H1 (cell line): ENCODE results near the gene ZNF581. TPM values are rescaled to one million over a fixed set of nuclear protein-coding genes. Genes with fewer than 3 reads are reported as not detected.

ENCODE experiments used
- E2F6 ChIP-seq: IDR thresholded peaks from 2 replicates; pipeline ENCODE4 v1.6.1; 2012; ENCODE audit warnings: inconsistent platforms
- PHF8 ChIP-seq: fragments of 200-600 bp; sonication (generic); conservative IDR thresholded peaks from 2 replicates; pipeline ENCODE4 v1.7.1; 2012; ENCODE audit warnings: low read depth, mild to moderate bottlenecking, inconsistent platforms, low read length, moderate library complexity
- SP2 ChIP-seq: IDR thresholded peaks from 2 replicates; pipeline ENCODE4 v1.6.1; 2012; ENCODE audit warnings: mild to moderate bottlenecking, low read length, inconsistent platforms
- polyA plus RNA-seq, 7 experiments: library from polyadenylated mRNA; depleted of rRNA in 3 of 7; stranded (reverse) in 5 of 7; unstranded in 2 of 7; fragments of >200 nt in 5 of 7; fragments of 200-250 nt in 2 of 7; gene quantifications; 1 replicate in 5 of 7; 2 replicates in 1 of 7; 4 replicates in 1 of 7; pipeline versions ENCODE4 v1.2.1 to v1.2.3, GENCODE V29; 2011 to 2013; ENCODE audit warnings: missing spikeins in 2 of 7, mixed read lengths in 2 of 7
- total RNA-seq: library from RNA; stranded (reverse); fragmentation: NEBNext Ultra II Directional; extraction: Animal tissue kit (Norgen Biotek cat#: 25700); gene quantifications from 2 replicates; pipeline ENCODE4 v1.2.1, GENCODE V29; 2021

The ZNF581 gene
- total and polyA plus RNA-seq, 2 of the 8 experiments (the other 6 are each of a cell fraction or from before 2014, with no cell fraction given) = 73.0 to 76.1 TPM

- TF ChIP-seq E2F6 (no peak), SP2 (no peak), PHF8 (no peak)
- TF ChIP-seq, all 59 proteins: peak for 0
Measured at GRCh38 chr19:55667006-55667381, 23.5 kb downstream of the ZNF581 start (continued).
